PC-9 (cell line): ENCODE measurements around the gene PLCH2.

Experiments
- CTCF ChIP-seq: fragments of 200-600 bp; sonication (generic); conservative IDR thresholded peaks from 2 replicates; pipeline ENCODE4 v1.6.1; 2017; ENCODE audit warnings: mixed run types, antibody characterized with exemption, mild to moderate bottlenecking, moderate library complexity
- EZH2 ChIP-seq: fragments of 200-600 bp; sonication (generic); IDR thresholded peaks from 2 replicates; pipeline ENCODE4 v1.8.0; 2017; ENCODE audit warnings: antibody characterized with exemption, low read depth

DNA sequence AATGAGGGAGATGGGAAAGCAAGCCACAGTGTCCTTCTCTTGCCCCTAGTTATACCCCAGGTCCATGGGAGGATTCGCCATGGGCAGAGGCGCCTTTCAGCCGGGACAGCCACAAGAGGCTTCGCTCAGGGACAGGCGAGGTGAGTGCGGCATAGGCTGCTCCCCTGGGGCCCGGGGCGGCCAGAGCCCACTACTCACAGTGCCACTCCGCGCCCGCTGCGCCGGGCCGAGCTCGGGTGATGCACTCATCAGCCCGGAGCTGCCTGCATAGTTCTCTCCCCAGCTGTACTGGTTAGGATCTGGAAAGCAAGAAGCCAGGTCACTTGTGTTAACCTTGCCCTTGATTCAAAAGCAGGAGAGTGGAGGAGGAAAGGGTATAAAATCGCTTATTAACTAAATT is 41.9 kb downstream of the PLCH2 start:
- TF ChIP-seq CTCF (no peak), EZH2 (no peak)
